HG02840 (cell line): Measurements from ENCODE around the gene ZFYVE28.

Experiments used
- ATAC-seq: cut with Tn5 transposase; IDR thresholded peaks from one replicate; pipeline ENCODE4 v1.9.1; 2021; ENCODE audit warnings: mild to moderate bottlenecking, moderate library complexity, moderate number of reproducible peaks; ENCODE audit not compliant: unreplicated experiment, low FRiP score

The ZFYVE28 gene

DNA sequence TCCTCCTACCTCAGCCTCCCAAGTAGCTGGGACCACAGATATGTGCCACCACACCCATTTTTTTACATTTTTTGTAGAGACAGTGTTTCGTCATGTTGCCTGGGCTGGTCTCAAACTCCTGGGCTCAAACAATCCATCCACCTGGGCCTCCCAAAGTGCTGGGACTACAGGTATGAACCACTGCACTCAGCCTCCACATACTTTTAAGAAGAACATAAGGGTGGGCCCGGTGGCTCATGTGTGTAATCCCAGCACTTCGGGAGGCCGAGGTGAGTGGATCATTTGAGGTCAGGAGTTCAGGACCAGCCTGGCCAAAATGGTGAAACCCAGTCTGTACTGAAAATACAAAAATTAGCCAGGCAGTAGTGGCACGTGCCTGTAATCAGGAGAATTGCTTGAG lies 105.1 kb downstream of the ZFYVE28 start:
- ATAC-seq, result no peak

DNA sequence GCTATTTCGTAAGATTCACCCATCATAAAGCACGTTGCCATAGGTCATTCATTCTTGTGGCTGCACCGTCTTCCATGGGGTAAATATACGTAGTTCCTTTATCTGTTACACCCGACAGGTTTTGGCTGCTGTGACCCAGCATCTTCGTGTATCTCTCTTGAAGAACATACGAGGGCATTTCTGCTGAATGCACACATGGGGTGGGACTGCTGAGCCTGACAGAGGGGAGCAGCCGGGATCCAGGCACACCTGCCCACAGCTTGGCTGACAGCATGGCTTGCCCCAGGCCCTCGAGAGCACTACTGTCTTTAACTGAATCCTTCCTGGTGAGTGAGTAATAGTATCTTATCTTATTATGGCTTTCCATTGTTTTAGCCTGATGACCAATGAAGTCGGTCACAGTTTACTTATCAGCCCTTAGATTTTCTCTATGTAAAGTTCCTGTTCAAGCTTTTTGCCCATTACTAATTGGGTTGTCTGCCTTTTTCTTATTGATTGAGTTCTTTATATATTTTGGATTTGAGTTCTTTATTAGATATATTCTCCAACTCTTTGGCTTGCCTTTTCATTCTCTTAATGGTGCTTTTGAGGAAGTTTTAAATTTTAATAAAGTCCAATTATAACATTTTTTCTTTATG lies 111.6 kb downstream of the ZFYVE28 start:
- no peak for ATAC-seq

GRCh38 chr4:2305766-2306501 lies 112.5 kb downstream of the ZFYVE28 start:
- ATAC-seq, result no peak

DNA sequence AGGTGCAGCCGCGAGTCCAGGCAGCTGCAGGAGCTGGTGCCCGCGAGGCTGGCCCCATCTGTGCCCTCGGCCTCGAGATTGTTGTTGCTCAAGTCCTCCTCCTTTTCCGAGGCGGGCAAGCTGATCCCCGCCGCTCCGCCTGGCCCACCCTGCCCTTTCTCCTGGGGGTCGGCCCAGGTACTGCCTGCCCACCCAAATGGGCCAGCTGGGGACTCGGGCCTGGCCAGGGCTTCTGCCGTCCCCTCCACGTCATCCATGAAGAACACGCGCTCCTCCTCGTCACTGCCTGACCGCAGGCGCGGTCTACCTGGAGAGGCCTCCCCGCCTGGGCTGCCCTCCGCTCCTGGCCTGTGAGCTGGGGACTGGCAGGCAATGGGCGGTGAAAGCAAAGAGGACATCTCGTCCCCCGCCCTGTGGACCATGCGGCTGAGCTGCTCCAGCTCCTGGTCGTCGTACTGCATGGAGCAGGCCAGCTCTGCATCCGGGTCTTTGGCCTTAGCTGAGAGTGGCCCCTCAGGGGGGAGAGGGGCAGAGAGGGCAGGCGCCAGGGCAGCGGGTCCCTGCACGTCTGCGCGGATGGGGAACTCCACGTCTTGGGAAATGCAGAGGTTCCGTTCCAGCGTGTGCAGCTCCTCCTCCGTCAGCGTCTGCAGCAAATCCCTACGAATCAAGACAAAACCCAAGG lies 113.4 kb downstream of the ZFYVE28 start:
- ATAC-seq, result no peak

DNA sequence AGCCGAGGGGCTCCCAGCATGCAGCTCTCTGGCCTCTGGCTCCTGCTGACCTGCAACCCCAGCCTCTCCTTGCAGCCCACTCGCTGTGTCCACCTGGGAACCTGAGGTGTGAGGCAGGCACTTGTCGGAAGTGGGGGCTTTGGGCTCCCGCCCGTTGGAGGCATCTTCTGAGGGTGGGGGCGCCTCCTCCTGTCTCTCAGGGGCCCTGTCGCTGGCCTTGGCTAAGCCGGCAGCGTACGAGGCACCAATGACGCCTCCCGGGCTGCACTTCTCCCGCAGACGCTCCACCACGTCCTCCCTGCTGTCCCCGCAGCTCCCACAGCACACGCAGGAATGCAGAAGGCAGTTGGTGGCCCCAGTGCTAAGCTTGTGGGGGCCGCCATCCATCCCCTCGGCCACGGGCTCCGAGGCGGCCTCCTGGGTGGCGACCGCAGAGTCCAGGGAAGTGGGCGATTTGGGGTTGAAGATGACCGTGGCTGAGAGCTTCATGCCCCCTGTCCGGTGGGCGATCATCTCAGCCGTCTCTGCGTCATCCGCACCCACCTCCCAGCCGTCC lies 114.0 kb downstream of the ZFYVE28 start:
- no peak for ATAC-seq

- no peak for ATAC-seq
Observed at GRCh38 chr4:2303686-2304320, 114.6 kb downstream of the ZFYVE28 start.

DNA sequence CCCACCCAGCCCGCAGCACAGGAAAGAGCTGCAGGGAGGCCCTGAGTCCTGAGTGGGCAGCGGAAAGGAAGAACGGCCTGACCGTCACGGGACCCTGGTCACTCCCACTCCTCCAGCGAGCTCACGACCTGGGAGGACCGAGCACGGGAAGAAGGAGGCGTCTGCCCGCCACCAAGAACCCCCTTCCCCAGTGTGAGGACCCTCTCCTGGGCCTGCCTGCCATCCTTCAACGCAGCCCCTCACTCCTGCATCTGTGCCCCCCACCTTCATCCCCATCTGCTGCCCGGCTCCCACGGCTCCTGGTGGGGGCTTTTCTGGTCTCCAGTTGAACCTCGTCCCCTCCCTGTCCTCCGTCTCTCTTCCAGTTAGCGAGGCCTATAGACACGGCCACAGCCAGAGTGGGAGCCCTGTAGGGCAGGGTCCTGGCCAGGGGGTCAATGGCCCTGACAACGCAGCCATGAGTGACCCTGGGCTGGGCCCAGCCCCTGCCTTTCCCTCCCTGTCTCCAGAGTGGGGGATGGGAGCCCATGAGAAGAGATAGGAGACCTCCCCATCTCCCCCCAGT lies 115.2 kb downstream of the ZFYVE28 start:
- ATAC-seq, result no peak

- ATAC-seq, result no peak
Observed at GRCh38 chr4:2302387-2303119, 115.9 kb downstream of the ZFYVE28 start.

GRCh38 chr4:2301806-2302205 lies 116.6 kb downstream of the ZFYVE28 start:
- ATAC-seq, result no peak

DNA sequence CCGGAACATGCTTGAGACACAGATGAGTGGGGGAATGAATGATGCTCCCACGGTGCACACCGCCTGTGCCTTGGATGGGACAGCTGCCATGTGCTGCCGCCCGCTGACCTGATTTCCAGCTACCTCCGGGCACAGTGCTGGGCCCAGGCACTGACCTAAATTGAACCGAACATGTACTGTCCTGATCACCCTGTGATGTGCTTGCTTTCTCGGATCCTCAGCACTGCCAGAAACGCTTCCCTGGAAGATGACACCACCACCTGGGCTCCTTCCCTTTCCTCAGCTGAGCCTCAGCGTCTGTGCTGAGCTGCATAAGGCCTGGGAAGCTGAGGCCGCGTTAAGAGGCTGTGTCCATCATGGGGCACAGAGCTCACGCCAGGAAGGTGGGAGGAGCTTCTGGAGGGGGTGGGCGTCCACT lies 117.2 kb downstream of the ZFYVE28 start:
- ATAC-seq, result no peak

GRCh38 chr4:2300431-2301224 lies 117.8 kb downstream of the ZFYVE28 start:
- no peak for ATAC-seq

DNA sequence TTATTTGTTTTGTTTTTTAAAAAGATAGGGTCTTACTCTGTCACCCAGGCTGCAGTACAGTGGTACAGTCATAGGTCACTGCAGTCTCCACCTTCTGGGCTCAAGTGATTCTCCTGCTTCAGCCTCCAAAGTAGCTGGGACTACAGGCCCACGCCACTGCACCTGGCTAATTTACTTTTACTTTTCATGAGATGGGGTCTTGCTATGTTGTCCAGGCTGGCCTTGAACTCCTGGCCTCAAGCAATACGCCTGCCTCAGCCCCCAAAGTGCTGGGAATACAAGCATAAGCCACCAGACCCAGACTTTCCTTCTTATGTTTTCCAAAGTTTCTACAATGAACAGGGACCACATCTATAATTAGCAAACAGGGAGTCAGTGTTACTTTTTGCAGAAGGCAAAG lies 118.7 kb downstream of the ZFYVE28 start:
- no peak for ATAC-seq

- no peak for ATAC-seq
Observed at GRCh38 chr4:2298532-2298991, 119.9 kb downstream of the ZFYVE28 start.

- ATAC-seq, result no peak
Observed at GRCh38 chr4:2297606-2298531, 120.6 kb downstream of the ZFYVE28 start.

DNA sequence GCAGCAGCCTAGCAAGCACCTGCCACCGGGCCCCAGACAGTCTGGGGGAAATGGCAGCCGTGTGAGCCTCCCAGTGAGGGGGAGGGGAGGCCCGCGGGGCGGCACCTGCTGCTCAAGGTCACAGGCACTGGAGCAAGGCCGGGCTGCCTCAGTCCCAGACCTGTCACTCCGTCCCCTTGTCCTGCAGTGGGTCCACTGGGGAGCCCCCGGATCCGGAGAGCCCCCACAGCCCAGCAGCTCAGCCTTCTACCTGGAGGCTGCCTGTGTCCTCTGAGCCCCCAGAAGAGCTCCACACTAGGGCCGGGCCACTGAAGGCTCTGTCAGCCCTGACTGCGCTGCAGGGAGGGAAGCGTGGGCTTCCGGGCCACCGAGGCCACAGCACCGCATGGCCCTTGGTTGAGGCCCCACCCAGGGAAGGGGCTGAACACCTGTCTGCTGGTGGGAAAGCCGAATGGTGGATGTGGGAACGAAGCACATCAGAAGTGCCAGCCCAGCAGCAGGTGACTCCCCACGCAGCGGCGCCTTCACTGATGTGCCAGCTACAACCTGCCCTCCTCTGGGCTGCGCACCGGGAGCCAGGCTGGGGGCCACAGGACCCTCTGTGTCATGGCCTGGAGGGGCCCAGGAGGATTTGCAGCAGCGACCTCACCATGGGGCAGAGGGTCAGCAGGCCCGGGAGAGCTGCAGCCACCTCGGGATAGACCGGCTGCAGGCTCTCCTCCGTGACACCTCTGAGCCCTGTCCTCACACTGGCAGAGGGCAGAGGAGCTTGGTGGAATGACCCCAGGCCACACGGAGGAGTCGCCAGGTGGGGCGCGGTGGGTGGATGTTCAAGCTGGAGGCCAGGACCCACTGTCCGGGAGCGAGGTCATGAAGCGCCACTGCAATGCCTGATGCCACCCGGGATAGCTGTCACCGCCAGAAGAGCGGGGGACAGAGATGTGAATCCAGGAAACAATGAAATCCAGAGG lies 121.5 kb downstream of the ZFYVE28 start:
- ATAC-seq, result no peak

GRCh38 chr4:2295900-2296442 lies 122.5 kb downstream of the ZFYVE28 start:
- ATAC-seq, result no peak
